CD14-positive monocyte (primary cell): ENCODE measurements around the gene PLA2G4F. TPM values are rescaled to one million over a fixed set of nuclear protein-coding genes. Genes with fewer than 3 reads are reported as not detected.

Experiments used
- DNase-seq, 3 donors: peaks; one replicate each; pipeline ENCODE4 v3.0.0-alpha.2; 2011 to 2022
- H2AFZ ChIP-seq: 2 replicates; pipeline ENCODE4 v1.6.0; 2012; ENCODE audit warnings: mild to moderate bottlenecking, low read depth, low read length, inconsistent platforms; ENCODE audit not compliant: insufficient read depth, poor library complexity, severe bottlenecking
- H3K27ac ChIP-seq, 2 donors: 1 replicate in 1 of 2; 2 replicates in 1 of 2; pipeline ENCODE4 v1.5.1; 2012 to 2013; ENCODE audit warnings: low read length in 2 of 2, control low read depth in 1 of 2, inconsistent platforms in 1 of 2, low read depth in 1 of 2, mild to moderate bottlenecking in 1 of 2
- H3K27me3 ChIP-seq, 2 donors: one replicate each; pipeline versions ENCODE4 v1.6.0 to v1.6.1; 2011 to 2013; ENCODE audit warnings: low read length in 2 of 2; ENCODE audit not compliant: control insufficient read depth in 2 of 2, insufficient read depth in 2 of 2
- H3K36me3 ChIP-seq, 2 donors: replicated peaks in 1 of 2; 1 replicate in 1 of 2; 2 replicates in 1 of 2; pipeline versions ENCODE4 v1.5.1 to v1.6.1; 2012 to 2013; ENCODE audit warnings: low read length in 2 of 2, control low read depth in 1 of 2, inconsistent platforms in 1 of 2, mild to moderate bottlenecking in 1 of 2; ENCODE audit not compliant: insufficient read depth in 2 of 2, control insufficient read depth in 1 of 2
- H3K4me1 ChIP-seq, 2 donors: 1 replicate in 1 of 2; 2 replicates in 1 of 2; pipeline versions ENCODE4 v1.5.1 to v1.6.1; 2012 to 2013; ENCODE audit warnings: low read length in 2 of 2, control low read depth in 1 of 2, inconsistent platforms in 1 of 2, mild to moderate bottlenecking in 1 of 2, moderate library complexity in 1 of 2; ENCODE audit not compliant: insufficient read depth in 2 of 2, control insufficient read depth in 1 of 2
- H3K4me2 ChIP-seq: replicated peaks from 2 replicates; pipeline ENCODE3; 2012; ENCODE audit warnings: low read length, moderate library complexity, mild to moderate bottlenecking; ENCODE audit not compliant: poor library complexity, severe bottlenecking; ENCODE audit errors: extremely low read depth
- H3K4me3 ChIP-seq, 3 experiments: fragments of 200-600 bp in 1 of 3; sonication (generic) in 1 of 3; replicated peaks in 1 of 3; 1 replicate in 2 of 3; 2 replicates in 1 of 3; pipeline ENCODE4 v1.5.1; 2011 to 2013; ENCODE audit warnings: low read length in 3 of 3, mild to moderate bottlenecking in 3 of 3, control low read depth in 2 of 3, low read depth in 2 of 3, inconsistent platforms in 1 of 3, moderate library complexity in 1 of 3
- H3K79me2 ChIP-seq: 2 replicates; pipeline ENCODE4 v1.6.0; 2012; ENCODE audit warnings: mild to moderate bottlenecking, control low read depth, inconsistent platforms, low read length, moderate library complexity; ENCODE audit not compliant: insufficient read depth
- H3K9ac ChIP-seq: 2 replicates; pipeline ENCODE4 v1.6.0; 2017; ENCODE audit warnings: low read length, mild to moderate bottlenecking; ENCODE audit not compliant: insufficient read depth, poor library complexity, severe bottlenecking
- H3K9me3 ChIP-seq, 2 donors: replicated peaks in 1 of 2; 1 replicate in 1 of 2; 2 replicates in 1 of 2; pipeline versions ENCODE4 v1.5.1 to v1.6.1; 2012 to 2013; ENCODE audit warnings: low read length in 2 of 2, control low read depth in 1 of 2; ENCODE audit not compliant: control insufficient read depth in 1 of 2, insufficient read depth in 1 of 2
- H4K20me1 ChIP-seq: 2 replicates; pipeline ENCODE4 v1.6.0; 2012; ENCODE audit warnings: mild to moderate bottlenecking, low read length, control low read depth, moderate library complexity; ENCODE audit not compliant: insufficient read depth
- H3K27ac Mint-ChIP-seq, 7 donors: one replicate each; pipeline ENCODE4 v1.8.0; 2020; ENCODE audit warnings: mild to moderate bottlenecking in 7 of 7, mixed read lengths in 7 of 7, moderate library complexity in 6 of 7, inconsistent platforms in 2 of 7
- H3K27me3 Mint-ChIP-seq, 3 donors: one replicate each; pipeline ENCODE4 v1.8.0; 2021 to 2022; ENCODE audit warnings: low read depth in 3 of 3, mild to moderate bottlenecking in 3 of 3, mixed read lengths in 3 of 3, moderate library complexity in 3 of 3, inconsistent platforms in 1 of 3
- H3K36me3 Mint-ChIP-seq, 2 donors: one replicate each; pipeline ENCODE4 v1.8.0; 2020; ENCODE audit warnings: mixed read lengths in 2 of 2, inconsistent platforms in 1 of 2, mild to moderate bottlenecking in 1 of 2
- H3K4me1 Mint-ChIP-seq: one replicate; pipeline ENCODE4 v1.8.0; 2020; ENCODE audit warnings: mild to moderate bottlenecking, mixed read lengths
- H3K4me3 Mint-ChIP-seq, 2 donors: one replicate each; pipeline ENCODE4 v1.8.0; 2020; ENCODE audit warnings: mild to moderate bottlenecking in 2 of 2, mixed read lengths in 2 of 2, moderate library complexity in 1 of 2
- H3K9me3 Mint-ChIP-seq, 7 donors: one replicate each; pipeline ENCODE4 v1.8.0; 2020 to 2022; ENCODE audit warnings: mixed read lengths in 7 of 7, mild to moderate bottlenecking in 6 of 7, moderate library complexity in 6 of 7, inconsistent platforms in 2 of 7
- WGBS: methylation state at CpG from one replicate; pipeline ENCODE4 v1.1.5; 2013; ENCODE audit warnings: missing lambda C conversion rate; ENCODE audit not compliant: insufficient coverage; 5-methylcytosine and 5-hydroxymethylcytosine counted together
- intact Hi-C, 2 donors: fragments of 100-400 bp; cut with micrococcal nuclease; formaldehyde crosslinking; loops; one replicate each; pipeline versions ENCODE4 v1.15.0 to v1.15.1; 2023
- polyA plus RNA-seq, 3 donors: library from polyadenylated mRNA; depleted of rRNA in 1 of 3; unstranded in 2 of 3; stranded (reverse) in 1 of 3; fragments of 300-500 nt in 2 of 3; fragments of >200 nt in 1 of 3; fragmentation: Illumina TruSeq in 2 of 3; gene quantifications; 1 replicate in 2 of 3; 2 replicates in 1 of 3; pipeline ENCODE4 v1.2.3, GENCODE V29; 2012 to 2021
- TF ChIP-seq, protein P1 (sequence below): fragments of 200-600 bp; IDR thresholded peaks from one replicate; pipeline ENCODE4 v1.8.0; 2022; ENCODE audit warnings: antibody characterized with exemption, mild to moderate bottlenecking

Gene PLA2G4F
- polyA plus RNA-seq, 3 donors, result not detected

- 94% methylated on average over 10 of the region's 14 CpGs for WGBS
- H3K9me3 Mint-ChIP-seq, result no peaks in the 10 kb centered on the region
- H3K9ac ChIP-seq, result no peak overlapping the region
- no peaks in the 10 kb centered on the region for H3K4me1 ChIP-seq
- no peaks in the 10 kb centered on the region for H3K9me3 ChIP-seq
- H4K20me1 ChIP-seq, result no peaks in the 10 kb centered on the region
- TF ChIP-seq, protein P1, sequence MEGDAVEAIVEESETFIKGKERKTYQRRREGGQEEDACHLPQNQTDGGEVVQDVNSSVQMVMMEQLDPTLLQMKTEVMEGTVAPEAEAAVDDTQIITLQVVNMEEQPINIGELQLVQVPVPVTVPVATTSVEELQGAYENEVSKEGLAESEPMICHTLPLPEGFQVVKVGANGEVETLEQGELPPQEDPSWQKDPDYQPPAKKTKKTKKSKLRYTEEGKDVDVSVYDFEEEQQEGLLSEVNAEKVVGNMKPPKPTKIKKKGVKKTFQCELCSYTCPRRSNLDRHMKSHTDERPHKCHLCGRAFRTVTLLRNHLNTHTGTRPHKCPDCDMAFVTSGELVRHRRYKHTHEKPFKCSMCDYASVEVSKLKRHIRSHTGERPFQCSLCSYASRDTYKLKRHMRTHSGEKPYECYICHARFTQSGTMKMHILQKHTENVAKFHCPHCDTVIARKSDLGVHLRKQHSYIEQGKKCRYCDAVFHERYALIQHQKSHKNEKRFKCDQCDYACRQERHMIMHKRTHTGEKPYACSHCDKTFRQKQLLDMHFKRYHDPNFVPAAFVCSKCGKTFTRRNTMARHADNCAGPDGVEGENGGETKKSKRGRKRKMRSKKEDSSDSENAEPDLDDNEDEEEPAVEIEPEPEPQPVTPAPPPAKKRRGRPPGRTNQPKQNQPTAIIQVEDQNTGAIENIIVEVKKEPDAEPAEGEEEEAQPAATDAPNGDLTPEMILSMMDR, result no peak
- no peak overlapping the region for H3K27ac Mint-ChIP-seq
- H3K4me3 Mint-ChIP-seq, result no peak overlapping the region
- no peak overlapping the region for H3K4me3 ChIP-seq
- no peak overlapping the region for H3K27ac ChIP-seq
- H3K27me3 Mint-ChIP-seq, result peaks cover 0 to 5% (median 5%) of the 10 kb centered on the region in 3 donors
- intact Hi-C loops, result no loop called here
- no peak overlapping the region for H2AFZ ChIP-seq
- H3K36me3 Mint-ChIP-seq, result no peaks in the 10 kb centered on the region
- DNase-seq, result no peak
- H3K4me1 Mint-ChIP-seq, result peaks cover 4% of the 10 kb centered on the region
- H3K79me2 ChIP-seq, result no peaks in the 10 kb centered on the region
- no peak overlapping the region for H3K4me2 ChIP-seq
- no peaks in the 10 kb centered on the region for H3K27me3 ChIP-seq
- H3K36me3 ChIP-seq, result no peaks in the 10 kb centered on the region
Observed at GRCh38 chr15:42149493-42150218, 6.8 kb downstream of the PLA2G4F start.

GRCh38 chr15:42148808-42149492 is 7.5 kb downstream of the PLA2G4F start:
- H3K36me3 Mint-ChIP-seq, result no peaks in the 10 kb centered on the region
- Histone ChIP-seq H3K4me1 (no peaks in the 10 kb centered on the region), H3K79me2 (no peaks in the 10 kb centered on the region), H3K27me3 (no peaks in the 10 kb centered on the region), H3K4me3 (no peak overlapping the region), H3K4me2 (no peak overlapping the region), H2AFZ (no peak overlapping the region), H4K20me1 (no peaks in the 10 kb centered on the region), H3K27ac (no peak overlapping the region), H3K9me3 (no peaks in the 10 kb centered on the region), H3K9ac (no peak overlapping the region), H3K36me3 (no peaks in the 10 kb centered on the region)
- H3K9me3 Mint-ChIP-seq, result no peaks in the 10 kb centered on the region
- H3K4me1 Mint-ChIP-seq, result peaks cover 4% of the 10 kb centered on the region
- intact Hi-C loops, result no loop called here
- no peak for DNase-seq
- H3K4me3 Mint-ChIP-seq, result no peak overlapping the region
- H3K27ac Mint-ChIP-seq, result peak overlapping the region in 1 of 7 donors; percentile 6
- TF ChIP-seq, protein P1, result no peak
- WGBS, result 91% methylated on average over 9 of the region's 12 CpGs
- peaks cover 2 to 5% (median 5%) of the 10 kb centered on the region in 3 donors for H3K27me3 Mint-ChIP-seq
